Neutrophil (primary cell): ENCODE measurements around the gene ADCY2.

Source experiments
- H3K27ac ChIP-seq: fragments of 200-600 bp; sonication (generic); 2 replicates; pipeline ENCODE4 v1.5.1; 2016; ENCODE audit warnings: mild to moderate bottlenecking, moderate library complexity
- H3K27me3 ChIP-seq: fragments of 200-600 bp; sonication (generic); 2 replicates; pipeline ENCODE4 v1.6.0; 2016; ENCODE audit warnings: mild to moderate bottlenecking
- H3K36me3 ChIP-seq: fragments of 200-600 bp; sonication (generic); 2 replicates; pipeline ENCODE4 v1.5.1; 2017
- H3K4me1 ChIP-seq, 2 experiments: fragments of 200-600 bp in 1 of 2; sonication (generic) in 1 of 2; 1 replicate in 1 of 2; 2 replicates in 1 of 2; pipeline versions ENCODE4 v1.5.1 to v1.6.1; 2013 to 2016; ENCODE audit warnings: low read depth in 1 of 2, low read length in 1 of 2, mild to moderate bottlenecking in 1 of 2, moderate library complexity in 1 of 2; ENCODE audit not compliant: control insufficient read depth in 1 of 2, insufficient read depth in 1 of 2
- H3K4me3 ChIP-seq, 2 experiments: fragments of 200-600 bp in 1 of 2; sonication (generic) in 1 of 2; 1 replicate in 1 of 2; 2 replicates in 1 of 2; pipeline ENCODE4 v1.5.1; 2013 to 2016; ENCODE audit warnings: low read depth in 1 of 2, low read length in 1 of 2, mild to moderate bottlenecking in 1 of 2, moderate library complexity in 1 of 2
- H3K9me3 ChIP-seq: fragments of 200-600 bp; sonication (generic); 2 replicates; pipeline ENCODE4 v1.5.1; 2016
- CTCF ChIP-seq: fragments of 200-600 bp; sonication (generic); IDR thresholded peaks from 2 replicates; pipeline ENCODE4 v1.5.1; 2016; ENCODE audit warnings: antibody characterized with exemption

ADCY2 gene

GRCh38 chr5:7391814-7392692, 3.9 kb upstream of the ADCY2 start:
- TF ChIP-seq CTCF, result no peak
- no peak overlapping the region for H3K4me3 ChIP-seq
- no peaks in the 10 kb centered on the region for H3K4me1 ChIP-seq
- H3K27ac ChIP-seq, result no peak overlapping the region
- peaks cover 52% of the 10 kb centered on the region for H3K27me3 ChIP-seq
- no peaks in the 10 kb centered on the region for H3K36me3 ChIP-seq
- H3K9me3 ChIP-seq, result no peaks in the 10 kb centered on the region

GRCh38 chr5:7392693-7393024, 3.3 kb upstream of the ADCY2 start:
- H3K4me1 ChIP-seq, result no peaks in the 10 kb centered on the region
- peaks cover 58% of the 10 kb centered on the region for H3K27me3 ChIP-seq
- no peak for TF ChIP-seq CTCF
- no peaks in the 10 kb centered on the region for H3K36me3 ChIP-seq
- no peaks in the 10 kb centered on the region for H3K9me3 ChIP-seq
- no peak overlapping the region for H3K4me3 ChIP-seq
- H3K27ac ChIP-seq, result no peak overlapping the region

GRCh38 chr5:7393921-7394799, 1.8 kb upstream of the ADCY2 start:
- no peak for TF ChIP-seq CTCF
- Histone ChIP-seq H3K27me3 (peaks cover 73% of the 10 kb centered on the region), H3K4me1 (no peaks in the 10 kb centered on the region), H3K9me3 (no peaks in the 10 kb centered on the region), H3K27ac (no peak overlapping the region), H3K36me3 (no peaks in the 10 kb centered on the region), H3K4me3 (no peak overlapping the region)

- Histone ChIP-seq H3K27ac (no peak overlapping the region), H3K27me3 (peaks cover 79% of the 10 kb centered on the region), H3K9me3 (no peaks in the 10 kb centered on the region), H3K4me3 (no peak overlapping the region), H3K4me1 (no peaks in the 10 kb centered on the region), H3K36me3 (no peaks in the 10 kb centered on the region)
- TF ChIP-seq CTCF, result no peak
Measured at GRCh38 chr5:7394889-7395431, 978 bp upstream of the ADCY2 start.

GRCh38 chr5:7395432-7395946, 449 bp upstream of the ADCY2 start:
- TF ChIP-seq CTCF, result no peak
- Histone ChIP-seq H3K27me3 (peaks cover 84% of the 10 kb centered on the region), H3K4me1 (no peaks in the 10 kb centered on the region), H3K36me3 (no peaks in the 10 kb centered on the region), H3K9me3 (no peaks in the 10 kb centered on the region), H3K27ac (no peak overlapping the region), H3K4me3 (no peak overlapping the region)
